Measurements from ENCODE around the gene RSF1.

GRCh38 chr11:77723024-77723423, 97.5 kb downstream of the RSF1 start:
- no peak for TF ChIP-seq CTCF (IDR thresholded peaks at IDR 0.05)
- TF ChIP-seq POLR2A (IDR thresholded peaks at IDR 0.05), result no peak
